Stimulated activated CD8-positive, alpha-beta memory T cell treated with anti-CD3 and anti-CD28 coated beads, Interleukin-12 subunit alpha, Interleukin-12 subunit beta, amount 100 ng/mL, for 4 hours (primary cell): ENCODE data around the gene FRAT2.

Experiments
- DNase-seq: peaks from one replicate; pipeline ENCODE4 v3.0.0-alpha.2; 2020; ENCODE audit warnings: low read depth

The FRAT2 gene, protein sequence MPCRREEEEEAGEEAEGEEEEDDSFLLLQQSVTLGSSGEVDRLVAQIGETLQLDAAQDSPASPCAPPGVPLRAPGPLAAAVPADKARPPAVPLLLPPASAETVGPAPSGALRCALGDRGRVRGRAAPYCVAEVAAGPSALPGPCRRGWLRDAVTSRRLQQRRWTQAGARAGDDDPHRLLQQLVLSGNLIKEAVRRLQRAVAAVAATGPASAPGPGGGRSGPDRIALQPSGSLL

GRCh38 chr10:97334370-97335175, at the start of gene FRAT2:
Gene FRAT2 (minus strand): TSS chr10:97334729. CDS start chr10:97334572, 157 bp downstream.
- DNase-seq: peak; percentile 76

GRCh38 chr10:97384156-97384555, 49.6 kb upstream of the FRAT2 start:
- DNase-seq: no peak

- DNase-seq: no peak
Measured at GRCh38 chr10:97383159-97383558, 48.6 kb upstream of the FRAT2 start.

DNA sequence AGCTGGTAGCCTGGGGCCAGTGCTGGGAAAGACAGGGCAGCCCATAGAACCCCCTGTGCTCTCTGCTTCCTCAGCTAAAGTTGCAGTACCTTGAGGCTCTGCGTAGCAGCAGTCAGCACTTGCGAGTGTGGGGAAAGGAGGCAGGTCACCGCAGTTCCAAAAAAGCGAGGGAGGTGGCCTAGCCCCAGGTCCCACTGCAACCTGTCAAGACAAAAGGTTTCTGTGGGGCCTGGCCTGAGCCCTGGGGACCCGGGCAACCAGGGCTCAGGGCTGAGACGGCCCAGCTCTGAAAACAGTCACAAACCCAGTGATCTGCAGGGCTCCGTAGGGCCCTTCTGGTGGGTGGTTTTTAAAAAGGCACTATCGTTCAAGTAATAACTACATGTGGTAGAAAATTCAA, 47.1 kb upstream of the FRAT2 start:
- no peak for DNase-seq

- no peak for DNase-seq
Measured at GRCh38 chr10:97380516-97380915, 46.0 kb upstream of the FRAT2 start.

DNA sequence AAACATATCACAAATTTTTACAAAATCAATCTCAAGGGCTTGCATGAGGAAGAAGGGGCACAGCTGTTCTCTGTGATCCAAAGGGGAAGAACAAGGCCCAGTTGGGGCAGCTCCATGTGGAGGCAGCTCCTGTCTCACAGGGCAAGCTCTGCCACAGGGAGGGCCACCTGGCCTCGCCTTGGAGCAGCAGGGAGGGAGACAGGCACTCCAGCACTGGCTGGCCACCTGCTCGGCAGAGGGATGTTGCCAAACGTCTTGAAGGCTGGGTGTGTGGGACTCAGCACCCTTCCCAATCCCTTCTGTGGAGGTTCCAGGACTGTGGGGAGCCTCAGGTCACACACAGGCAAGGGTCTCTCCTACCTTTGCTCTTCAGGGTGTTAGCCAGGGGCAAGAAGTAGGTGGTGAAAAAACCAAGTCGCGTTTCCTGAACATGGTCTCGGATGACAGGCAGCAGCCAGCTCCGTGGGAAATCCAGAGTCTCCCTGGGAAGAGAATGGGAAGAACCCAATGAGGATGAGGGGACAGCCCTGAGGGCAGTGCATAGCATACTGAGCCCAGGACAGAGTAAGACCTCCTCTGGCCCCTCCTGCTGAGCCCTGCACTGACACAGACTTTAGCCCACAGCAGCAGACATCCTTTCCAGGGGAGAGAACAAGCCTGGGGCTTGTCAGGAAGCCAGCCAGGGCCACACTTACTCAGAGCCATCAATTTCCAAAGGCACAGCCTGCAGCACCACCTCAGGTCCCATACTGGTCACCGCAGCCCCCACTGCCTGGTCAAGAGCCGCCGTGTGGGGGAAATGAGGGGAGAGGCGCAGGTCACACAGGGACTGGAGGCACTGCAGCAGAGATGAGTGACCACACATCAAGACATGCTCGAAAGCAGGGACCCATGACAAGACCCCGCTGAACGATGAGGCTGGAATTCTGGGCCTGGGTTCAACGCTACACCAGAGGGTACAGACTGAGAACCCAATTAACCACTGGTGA, 44.7 kb upstream of the FRAT2 start:
- DNase-seq: no peak

GRCh38 chr10:97376413-97376812, 41.9 kb upstream of the FRAT2 start:
- no peak for DNase-seq

DNA sequence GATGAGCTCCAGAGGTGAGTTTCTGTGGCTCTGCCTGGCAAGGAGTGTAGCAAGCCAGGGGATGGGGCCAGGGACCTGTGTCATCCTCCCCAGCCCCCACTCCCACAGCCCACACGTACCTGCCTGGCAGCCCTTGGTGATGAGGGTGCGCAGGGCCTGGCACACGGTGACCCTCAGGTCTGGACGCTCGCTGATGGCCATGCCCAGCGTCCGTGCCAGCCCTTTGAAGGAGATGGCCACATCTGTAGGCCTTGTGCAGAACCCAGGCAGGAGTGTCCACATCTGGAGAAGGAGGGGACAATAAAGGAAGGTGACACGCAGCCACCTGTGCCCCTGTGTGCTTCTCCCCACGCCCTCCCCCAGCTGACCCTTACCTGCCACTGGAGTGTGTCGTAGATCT, 38.9 kb upstream of the FRAT2 start:
- no peak for DNase-seq

DNA sequence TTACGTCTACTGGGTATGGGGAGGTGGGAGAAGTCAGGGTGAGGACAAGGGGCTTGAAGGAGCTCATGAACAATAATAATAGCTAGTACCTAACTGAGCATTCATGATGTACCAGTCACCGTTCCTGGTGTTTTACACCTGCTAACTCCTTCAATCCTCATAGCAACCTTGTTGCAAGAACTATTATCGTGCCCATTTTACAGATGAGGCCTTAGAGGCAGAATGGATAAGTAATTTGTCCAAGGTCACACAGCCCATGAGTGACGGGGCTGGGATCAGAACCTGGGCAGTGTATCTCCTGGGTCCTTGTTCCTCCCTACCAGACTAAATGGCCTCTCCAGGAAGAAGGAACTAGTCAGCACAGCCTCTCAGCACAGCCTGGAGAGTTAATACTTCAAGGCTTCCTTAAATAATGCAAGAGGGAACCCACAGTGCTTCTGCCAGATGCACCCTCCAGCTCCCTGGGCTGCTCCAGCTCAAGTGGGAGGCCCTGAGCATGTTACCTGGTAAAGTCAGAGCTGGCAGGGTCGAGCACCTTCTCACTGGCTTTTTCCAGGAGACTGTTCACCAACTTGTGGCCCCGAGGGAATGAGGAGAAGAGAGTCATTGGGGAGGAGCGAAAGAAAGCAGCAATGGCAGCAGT, 37.8 kb upstream of the FRAT2 start:
- no peak for DNase-seq

GRCh38 chr10:97371696-97372095, 37.2 kb upstream of the FRAT2 start:
- DNase-seq: no peak

DNA sequence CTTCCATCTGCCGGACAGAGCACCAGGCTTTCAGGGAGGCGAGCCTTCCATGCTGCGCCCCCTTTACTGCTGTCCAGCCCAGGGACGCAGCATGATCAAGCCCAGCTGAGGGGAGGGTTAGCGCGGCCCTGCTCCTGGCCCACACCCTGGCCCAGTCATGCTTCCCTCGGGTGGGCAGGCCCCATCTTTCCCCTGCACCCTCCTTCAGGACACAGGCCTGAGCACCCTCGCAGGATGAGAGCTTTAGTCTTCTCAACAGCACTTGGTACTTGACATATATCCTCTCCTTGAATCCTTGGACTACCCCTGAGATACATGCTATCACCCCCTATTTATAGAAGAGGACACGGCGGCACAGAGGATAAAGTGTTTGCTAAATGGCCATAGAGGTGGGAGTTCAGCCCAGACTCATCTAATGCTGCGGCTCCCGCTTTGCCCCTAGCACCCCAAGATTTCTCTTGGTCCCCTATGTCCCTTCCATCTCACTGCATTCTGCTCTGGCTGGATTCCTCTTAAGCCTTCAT, 32.7 kb upstream of the FRAT2 start:
- DNase-seq: no peak

DNA sequence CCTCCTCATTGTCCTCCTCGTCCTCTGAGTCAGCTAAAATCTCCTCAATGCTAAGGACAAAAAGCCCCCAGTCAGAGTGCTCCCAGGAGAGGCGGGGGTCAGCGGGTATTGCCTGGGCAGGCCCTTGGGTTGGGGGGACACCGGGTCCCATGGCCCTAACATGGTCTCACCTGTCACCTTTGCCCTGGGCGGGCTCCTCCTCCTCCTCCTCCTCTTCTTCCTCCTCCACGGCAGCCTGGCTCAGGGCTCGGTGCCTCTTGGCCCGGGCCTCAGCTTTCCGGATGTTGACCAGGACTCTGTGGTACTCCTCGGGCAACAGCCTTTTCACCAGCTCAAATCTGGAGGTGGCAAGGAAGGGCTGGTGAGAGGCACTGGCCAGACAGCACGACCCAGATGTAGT, 32.0 kb upstream of the FRAT2 start:
- DNase-seq: no peak

DNA sequence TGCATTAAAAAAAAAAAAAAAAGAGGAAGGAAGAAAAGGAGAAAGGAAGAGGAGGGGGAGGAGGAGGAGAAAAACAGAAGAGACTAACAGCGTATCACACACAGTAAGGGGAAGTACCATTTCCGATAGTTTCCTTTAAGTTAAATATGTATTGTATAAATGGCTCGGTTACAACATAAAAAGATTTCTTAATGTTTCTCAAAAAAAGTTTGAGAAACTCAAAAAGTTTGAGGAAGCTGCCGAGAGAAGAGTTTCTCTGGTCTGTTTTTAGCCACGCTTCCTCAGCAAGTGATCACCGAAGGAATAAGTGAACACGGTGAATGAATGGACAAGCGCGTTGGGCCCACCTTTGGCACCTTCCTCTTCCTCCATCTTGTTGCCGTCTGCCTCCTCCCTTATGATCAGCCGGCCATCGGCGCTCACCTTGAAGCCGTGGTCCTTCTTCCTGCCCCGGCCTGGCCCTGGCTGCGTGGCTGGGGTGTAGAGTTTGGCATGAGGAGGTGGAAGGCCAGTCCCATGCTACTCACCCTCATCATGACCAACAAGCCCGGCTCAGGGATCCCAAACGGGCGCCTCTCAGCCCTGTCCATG, 31.3 kb upstream of the FRAT2 start:
- no peak for DNase-seq

GRCh38 chr10:97363071-97363470, 28.5 kb upstream of the FRAT2 start:
- no peak for DNase-seq

- no peak for DNase-seq
Measured at GRCh38 chr10:97362310-97363033, 27.9 kb upstream of the FRAT2 start.

DNA sequence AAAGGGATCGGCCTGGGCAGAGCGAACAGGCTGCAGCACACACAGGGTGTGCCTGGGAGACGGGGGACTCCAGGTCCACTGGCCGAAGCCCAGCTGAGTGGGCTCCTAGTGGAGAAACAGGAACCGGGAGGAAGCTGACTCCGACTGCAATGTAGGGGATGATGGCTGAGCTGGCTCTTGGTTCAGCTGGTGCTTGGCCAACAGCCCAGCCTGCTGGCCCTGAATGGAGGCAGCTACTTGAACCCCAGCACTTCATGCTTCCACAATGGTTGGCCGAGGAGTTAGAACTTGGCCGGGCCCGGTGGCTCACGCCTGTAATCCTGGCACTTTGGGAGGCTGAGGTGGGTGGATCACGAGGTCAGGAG, 27.0 kb upstream of the FRAT2 start:
- no peak for DNase-seq

GRCh38 chr10:97360705-97361536, 26.4 kb upstream of the FRAT2 start:
- DNase-seq: no peak

GRCh38 chr10:97358781-97359180, 24.3 kb upstream of the FRAT2 start:
- DNase-seq: no peak

GRCh38 chr10:97358349-97358748, 23.8 kb upstream of the FRAT2 start:
- DNase-seq: no peak

GRCh38 chr10:97356918-97357317, 22.4 kb upstream of the FRAT2 start:
- no peak for DNase-seq
